ENCODE measurements around the gene SLC16A12.

SLC16A12 gene

DNA sequence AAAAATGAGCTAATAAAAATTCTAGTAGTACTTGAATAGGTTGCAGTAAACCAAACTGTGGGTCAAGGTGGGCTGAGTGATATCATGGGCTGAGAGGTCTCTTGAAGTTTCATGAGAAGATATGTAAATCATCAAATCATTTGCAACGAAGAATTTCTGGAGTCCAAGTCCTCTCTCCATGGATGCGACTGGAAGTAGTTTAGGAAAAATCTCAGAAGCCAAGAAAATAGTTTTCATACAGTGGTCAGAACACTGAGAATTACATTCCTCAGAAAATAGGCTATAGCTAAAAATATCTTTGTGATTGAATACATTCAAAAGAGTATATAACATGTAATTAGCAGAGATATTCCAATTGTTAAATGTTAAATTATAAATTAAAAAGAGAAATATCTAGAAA lies 146.6 kb downstream of the SLC16A12 start:
- DNase-seq: no peak

- DNase-seq: no peak
Measured at GRCh38 chr10:89384474-89385340, 150.7 kb downstream of the SLC16A12 start.

- DNase-seq: no peak
Measured at GRCh38 chr10:89382757-89383156, 152.6 kb downstream of the SLC16A12 start.
